Large intestine (tissue), 3 donors: Measurements from ENCODE around the gene CEP192. TPM values are rescaled to one million over a fixed set of nuclear protein-coding genes. Genes with fewer than 3 reads are reported as not detected.
"Not testable (repeated sequence)": the region's sequence is repeated elsewhere in the genome, so short reads cannot be mapped to it uniquely, and the experiment has no call there.

Source experiments
- DNase-seq, 2 donors: peaks; one replicate each; pipeline versions ENCODE4 v3.0.0 to v3.0.0-alpha.2; 2013
- H3K27ac ChIP-seq: one replicate; pipeline ENCODE4 v1.5.1; 2013; ENCODE audit warnings: low read length
- H3K27me3 ChIP-seq: 2 replicates; pipeline ENCODE4 v1.6.1; 2013; ENCODE audit warnings: low read length; ENCODE audit not compliant: control insufficient read depth, insufficient read depth
- H3K36me3 ChIP-seq: 2 replicates; pipeline ENCODE4 v1.6.1; 2013; ENCODE audit warnings: low read length; ENCODE audit not compliant: control insufficient read depth, insufficient read depth
- H3K4me1 ChIP-seq: one replicate; pipeline ENCODE4 v1.6.1; 2013; ENCODE audit warnings: low read length; ENCODE audit not compliant: control insufficient read depth, insufficient read depth
- H3K4me3 ChIP-seq: one replicate; pipeline ENCODE4 v1.5.1; 2013; ENCODE audit warnings: low read length
- H3K9me3 ChIP-seq: one replicate; pipeline ENCODE4 v1.6.1; 2013; ENCODE audit warnings: mild to moderate bottlenecking, low read depth, low read length, moderate library complexity; ENCODE audit not compliant: control insufficient read depth
- WGBS: methylation state at CpG from one replicate; pipeline ENCODE4 v1.1.5; 2013; ENCODE audit warnings: low lambda C conversion rate; ENCODE audit not compliant: insufficient coverage; 5-methylcytosine and 5-hydroxymethylcytosine counted together
- polyA plus RNA-seq: library from polyadenylated mRNA; unstranded; fragments of 120-200 nt; gene quantifications from one replicate; pipeline ENCODE4 v1.2.1, GENCODE V29; 2013

The CEP192 gene
- polyA plus RNA-seq, 1 donor: 27.9 TPM

DNA sequence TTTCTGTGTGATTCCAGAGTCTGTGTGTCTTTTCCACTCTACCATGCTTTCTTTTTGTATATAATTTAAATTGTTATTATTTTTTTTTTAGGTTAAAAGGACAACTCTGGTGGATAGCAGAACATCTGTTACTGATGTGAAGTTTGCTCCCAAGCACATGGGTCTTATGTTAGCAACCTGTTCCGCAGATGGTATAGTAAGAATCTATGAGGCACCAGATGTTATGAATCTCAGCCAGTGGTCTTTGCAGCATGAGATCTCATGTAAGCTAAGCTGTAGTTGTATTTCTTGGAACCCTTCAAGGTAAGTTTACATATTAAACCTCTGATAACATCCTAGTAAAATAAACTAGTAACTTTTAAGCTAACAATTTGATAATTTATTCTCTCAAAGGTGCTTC lies 28.1 kb upstream of the CEP192 start:
- 100% methylated on average over 1 of the region's 1 CpG for WGBS
- peaks cover 35% of the 10 kb centered on the region for H3K36me3 ChIP-seq

DNA sequence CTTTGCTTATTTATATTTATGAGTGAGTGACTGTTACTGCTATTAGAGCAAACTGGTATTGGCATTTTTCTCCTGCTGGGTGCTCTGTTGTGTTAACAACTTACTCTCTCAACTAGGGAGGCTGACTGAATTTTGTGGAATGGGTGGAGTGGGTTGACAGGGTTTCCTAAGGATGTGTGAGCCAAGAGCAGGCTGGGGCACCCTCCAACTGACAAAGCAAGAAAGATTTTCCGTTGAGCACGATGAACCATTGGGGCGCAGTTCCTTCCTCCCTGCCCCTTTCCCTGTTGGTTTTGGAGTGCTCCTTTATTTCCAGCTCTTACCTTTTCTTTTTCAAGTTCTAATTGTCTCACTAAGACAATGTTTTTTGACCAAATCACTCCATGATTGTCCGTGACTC lies 23.0 kb upstream of the CEP192 start:
- WGBS: 100% methylated on average over 3 of the region's 4 CpGs
- Histone ChIP-seq H3K4me1 (no peaks in the 10 kb centered on the region), H3K4me3 (no peak overlapping the region), H3K27me3 (no peaks in the 10 kb centered on the region), H3K9me3 (no peaks in the 10 kb centered on the region), H3K27ac (no peak overlapping the region), H3K36me3 (peaks cover 51% of the 10 kb centered on the region)
- no peak for DNase-seq

More for the DNA sequence above, 28.1 kb upstream of the CEP192 start:
- Histone ChIP-seq H3K27ac (no peak overlapping the region), H3K27me3 (no peaks in the 10 kb centered on the region), H3K4me1 (no peaks in the 10 kb centered on the region), H3K4me3 (no peak overlapping the region), H3K9me3 (no peaks in the 10 kb centered on the region)
- DNase-seq: no peak

DNA sequence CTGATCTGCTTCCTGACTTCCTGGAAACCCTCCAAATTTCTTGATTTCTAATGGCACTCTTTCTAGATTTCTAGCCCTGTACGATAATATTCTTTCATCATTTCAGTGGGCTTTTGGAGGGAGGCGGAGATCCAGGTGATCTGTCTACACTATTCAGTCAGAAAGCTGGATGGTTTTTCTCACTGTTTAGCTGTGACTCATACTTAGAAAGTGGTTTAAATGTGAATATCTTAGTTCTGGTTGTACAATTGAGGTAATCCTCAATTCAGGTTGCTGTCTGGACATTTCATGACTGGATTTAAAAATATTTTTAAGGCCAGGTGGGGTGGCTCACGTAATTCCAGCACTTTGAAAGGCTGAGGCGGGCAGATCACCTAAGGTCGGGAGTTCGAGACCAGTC lies 22.5 kb upstream of the CEP192 start:
- no peak for DNase-seq
- Histone ChIP-seq H3K27me3 (no peaks in the 10 kb centered on the region), H3K9me3 (no peaks in the 10 kb centered on the region), H3K36me3 (peaks cover 49% of the 10 kb centered on the region), H3K4me1 (no peaks in the 10 kb centered on the region), H3K27ac (no peak overlapping the region), H3K4me3 (no peak overlapping the region)
- no CpG with 5 or more reads among the region's 6 CpGs for WGBS

DNA sequence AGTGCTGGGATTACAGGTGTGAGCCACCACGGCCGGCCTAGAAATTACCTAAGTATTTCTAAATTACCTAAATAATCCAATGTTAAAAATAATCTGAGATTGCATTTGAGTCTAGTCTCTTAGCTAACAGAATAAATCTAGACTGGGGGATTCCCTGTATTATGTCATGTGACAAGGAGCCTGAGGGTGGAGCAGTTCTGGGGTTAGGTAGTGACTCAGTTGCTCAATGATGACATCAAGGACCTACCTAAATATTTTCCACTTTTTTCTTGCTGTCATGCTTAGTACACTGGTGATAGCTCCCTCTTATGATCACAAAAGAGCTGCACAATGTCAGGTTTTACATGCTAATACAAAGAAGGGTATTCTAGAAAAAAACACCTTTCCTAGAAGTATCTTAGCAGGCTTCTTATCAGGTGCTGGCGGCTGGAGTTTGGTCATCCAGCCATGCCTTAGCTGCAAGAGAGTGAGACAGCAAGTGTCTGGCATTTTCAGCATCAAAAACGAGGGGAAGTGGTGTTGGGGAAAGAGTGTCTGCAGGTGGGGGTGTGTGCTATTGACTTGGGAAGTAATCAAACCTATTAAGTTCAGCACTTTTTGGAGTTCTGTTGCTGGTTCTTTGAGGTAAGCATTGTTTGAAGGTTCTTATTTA lies 17.5 kb upstream of the CEP192 start:
- Histone ChIP-seq H3K36me3 (peaks cover 53% of the 10 kb centered on the region), H3K4me3 (no peak overlapping the region), H3K27ac (no peak overlapping the region), H3K4me1 (no peaks in the 10 kb centered on the region), H3K27me3 (no peaks in the 10 kb centered on the region), H3K9me3 (no peaks in the 10 kb centered on the region)
- no CpG with 5 or more reads among the region's 4 CpGs for WGBS
- DNase-seq: no peak

DNA sequence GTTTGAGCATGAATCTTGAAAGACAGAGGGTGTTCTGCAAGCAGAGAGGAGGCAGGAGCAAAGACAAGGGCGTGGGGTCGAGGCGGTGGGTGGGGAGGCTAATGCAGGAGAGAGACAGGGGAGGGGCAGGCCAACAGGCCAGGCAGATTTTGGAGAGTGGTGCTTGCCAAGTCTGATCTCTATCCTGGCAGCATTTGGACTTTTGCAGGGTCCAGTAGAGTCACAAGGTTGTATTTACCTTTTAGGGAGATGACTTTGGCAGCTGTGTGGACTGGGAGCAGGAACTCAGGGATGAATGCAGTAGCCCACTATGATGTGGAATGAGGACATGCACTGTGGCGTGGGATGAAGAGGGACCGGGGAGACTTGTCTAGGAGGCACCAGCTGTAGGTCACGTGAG lies 15.7 kb upstream of the CEP192 start:
- peaks cover 48% of the 10 kb centered on the region for H3K36me3 ChIP-seq
- H3K4me3 ChIP-seq: no peak overlapping the region
- no peak for DNase-seq
- H3K9me3 ChIP-seq: no peaks in the 10 kb centered on the region
- WGBS: 100% methylated on average over 2 of the region's 6 CpGs
- no peaks in the 10 kb centered on the region for H3K27me3 ChIP-seq
- H3K27ac ChIP-seq: no peak overlapping the region
- H3K4me1 ChIP-seq: no peaks in the 10 kb centered on the region

DNA sequence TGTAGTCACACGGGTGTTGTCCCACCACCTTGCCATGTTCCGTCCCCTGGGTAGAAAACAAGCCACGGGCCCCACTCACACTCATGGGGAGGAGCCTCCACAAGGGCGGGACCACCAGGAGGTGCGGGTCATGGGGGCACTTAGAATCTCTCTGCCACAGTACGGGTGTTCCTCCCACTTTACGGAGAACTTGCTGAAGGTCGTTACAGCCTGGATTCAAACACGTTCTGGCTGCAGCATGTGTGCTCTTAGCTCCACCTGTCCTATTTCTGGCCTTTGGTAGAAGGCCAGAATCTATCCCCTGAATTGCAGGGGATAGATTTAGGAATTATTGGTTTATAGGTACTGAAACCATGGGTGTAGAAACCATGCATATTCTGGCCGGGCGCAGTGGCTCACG lies 14.9 kb upstream of the CEP192 start:
- no peaks in the 10 kb centered on the region for H3K27me3 ChIP-seq
- H3K4me1 ChIP-seq: no peaks in the 10 kb centered on the region
- WGBS: no CpG with 5 or more reads among the region's 12 CpGs
- no peaks in the 10 kb centered on the region for H3K9me3 ChIP-seq
- H3K36me3 ChIP-seq: peaks cover 42% of the 10 kb centered on the region
- H3K4me3 ChIP-seq: no peak overlapping the region
- DNase-seq: no peak
- no peak overlapping the region for H3K27ac ChIP-seq

DNA sequence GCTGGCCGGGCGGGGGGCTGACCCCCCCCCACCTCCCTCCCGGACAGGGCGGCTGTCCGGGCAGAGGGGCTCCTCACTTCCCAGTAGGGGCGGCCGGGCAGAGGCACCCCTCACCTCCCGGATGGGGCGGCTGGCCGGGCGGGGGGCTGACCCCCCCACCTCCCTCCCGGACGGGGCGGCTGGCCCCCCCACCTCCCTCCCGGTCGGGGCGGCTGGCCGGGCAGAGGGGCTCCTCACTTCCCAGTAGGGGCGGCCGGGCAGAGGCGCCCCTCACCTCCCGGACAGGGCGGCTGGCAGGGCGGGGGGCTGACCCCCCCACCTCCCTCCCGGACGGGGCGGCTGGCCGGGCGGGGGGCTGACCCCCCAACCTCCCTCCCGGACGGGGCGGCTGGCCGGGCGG lies 11.1 kb upstream of the CEP192 start:
- H3K27me3 ChIP-seq, DNase-seq, H3K27ac ChIP-seq, H3K9me3 ChIP-seq, H3K4me3 ChIP-seq, H3K4me1 ChIP-seq: not testable (repeated sequence)
- H3K36me3 ChIP-seq: peaks cover 27% of the 10 kb centered on the region
- no CpG with 5 or more reads among the region's 34 CpGs for WGBS

DNA sequence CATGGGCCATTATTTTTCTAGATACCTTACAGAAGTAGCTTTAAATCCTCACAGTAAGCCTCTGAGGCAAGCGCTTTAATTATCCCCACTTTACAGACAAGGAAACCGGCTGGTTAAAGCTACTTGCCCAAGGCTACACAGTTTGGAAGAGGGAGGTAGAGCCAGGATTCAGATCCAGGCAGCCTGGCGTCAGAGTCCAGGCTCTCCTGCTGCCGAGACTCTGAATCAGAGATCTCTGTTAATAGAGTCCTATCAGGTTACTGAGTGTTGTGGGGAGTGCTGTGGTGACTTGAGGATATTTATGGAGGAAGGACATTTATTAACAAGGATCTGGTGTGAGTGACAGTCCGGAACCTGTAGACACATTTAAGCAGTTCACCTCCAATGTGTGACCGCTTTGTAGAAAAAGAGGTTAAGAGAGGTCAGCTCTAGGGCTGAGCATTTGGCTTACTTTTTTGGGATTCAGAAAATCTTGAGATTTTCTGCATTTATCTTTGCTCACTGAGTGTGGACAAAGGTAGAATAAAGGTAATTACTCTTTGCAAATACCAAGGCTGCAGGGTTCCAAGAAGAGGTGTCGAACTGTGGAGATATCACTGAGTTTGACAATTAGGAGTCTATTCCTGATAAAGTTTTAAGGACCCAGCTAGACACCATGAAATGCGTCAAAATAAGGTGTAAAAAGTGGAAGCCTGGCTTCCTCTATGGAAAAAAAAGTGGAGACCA lies 1.6 kb upstream of the CEP192 start:
- H3K4me1 ChIP-seq: peaks cover 4% of the 10 kb centered on the region
- no peaks in the 10 kb centered on the region for H3K9me3 ChIP-seq
- no peak for DNase-seq
- no peaks in the 10 kb centered on the region for H3K27me3 ChIP-seq
- H3K36me3 ChIP-seq: peaks cover 2% of the 10 kb centered on the region
- H3K4me3 ChIP-seq: no peak overlapping the region
- H3K27ac ChIP-seq: no peak overlapping the region
- WGBS: 81% methylated on average over 2 of the region's 8 CpGs

DNA sequence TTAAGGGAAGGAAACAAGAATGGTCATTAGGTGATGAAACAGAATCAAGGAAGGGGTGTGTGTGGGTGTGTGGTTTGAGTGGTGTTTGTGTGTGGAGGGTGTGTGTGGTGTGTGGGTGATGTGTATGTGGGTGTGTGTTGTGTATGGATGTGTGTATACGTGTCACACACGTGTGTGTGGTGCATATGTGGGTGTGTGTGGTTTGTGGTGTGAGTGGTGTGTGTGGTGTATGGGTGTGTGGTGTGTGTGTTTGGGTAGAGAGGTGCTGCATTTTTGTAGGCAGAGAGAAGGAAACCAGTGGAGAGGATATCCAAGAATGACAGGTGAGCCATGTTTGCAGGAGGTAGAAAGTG lies 1.1 kb upstream of the CEP192 start:
- Histone ChIP-seq H3K27ac (no peak overlapping the region), H3K4me3 (peak overlapping the region; percentile 54)

DNA sequence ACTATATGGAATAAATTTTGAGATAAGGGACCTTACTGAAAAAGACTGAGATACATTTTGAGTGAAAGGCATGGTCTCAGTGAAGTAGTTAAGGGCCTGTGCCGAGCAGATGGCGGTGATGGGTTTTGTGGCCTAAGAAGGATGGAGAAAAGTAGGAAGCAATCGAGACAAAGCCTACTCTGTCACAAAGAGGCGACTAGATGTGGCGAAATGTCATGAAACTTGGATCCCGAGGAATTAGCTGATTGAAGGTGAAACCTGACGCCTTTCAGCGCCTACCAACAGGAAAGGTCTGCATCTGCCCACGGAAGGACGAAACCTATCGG lies 558 bp upstream of the CEP192 start:
- peaks cover 4% of the 10 kb centered on the region for H3K4me1 ChIP-seq
- WGBS: no CpG with 5 or more reads among the region's 11 CpGs
- no peak for DNase-seq
- H3K27ac ChIP-seq: peak overlapping the region; percentile 3
- no peaks in the 10 kb centered on the region for H3K27me3 ChIP-seq
- no peaks in the 10 kb centered on the region for H3K9me3 ChIP-seq
- peak overlapping the region; percentile 54 for H3K4me3 ChIP-seq
- no peaks in the 10 kb centered on the region for H3K36me3 ChIP-seq

More for the DNA sequence above, 1.1 kb upstream of the CEP192 start:
- WGBS: no CpG with 5 or more reads among the region's 2 CpGs
- Histone ChIP-seq H3K4me1 (peaks cover 4% of the 10 kb centered on the region), H3K9me3 (no peaks in the 10 kb centered on the region), H3K27me3 (no peaks in the 10 kb centered on the region), H3K36me3 (peaks cover 1% of the 10 kb centered on the region)
- peak in 1 of 2 donors; percentile 22 for DNase-seq

DNA sequence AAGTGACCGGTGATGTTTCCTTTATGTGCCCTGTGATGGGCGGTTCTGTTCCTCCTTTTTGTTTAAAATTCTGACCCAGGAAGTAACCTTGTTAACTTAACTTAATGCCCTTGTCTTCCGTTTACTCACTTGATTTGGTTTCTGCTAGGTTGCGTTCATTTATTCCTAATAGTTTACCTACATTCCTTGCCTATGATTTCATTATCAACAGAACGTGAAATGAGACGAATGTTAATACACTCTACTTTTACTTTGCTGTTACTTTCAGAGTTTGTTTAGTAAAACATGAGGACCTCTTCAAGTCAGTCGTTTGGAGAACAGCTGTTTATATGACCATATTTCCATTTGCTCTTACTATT lies 638 bp downstream of the CEP192 start:
- no peak for DNase-seq
- WGBS: no CpG with 5 or more reads among the region's 7 CpGs
- H3K27ac ChIP-seq: peak overlapping the region; percentile 87
- peaks cover 4% of the 10 kb centered on the region for H3K4me1 ChIP-seq
- no peaks in the 10 kb centered on the region for H3K9me3 ChIP-seq
- no peaks in the 10 kb centered on the region for H3K36me3 ChIP-seq
- no peaks in the 10 kb centered on the region for H3K27me3 ChIP-seq
- peak overlapping the region; percentile 54 for H3K4me3 ChIP-seq
